Transverse colon (tissue), 4 donors: ENCODE measurements around the gene ATRIP. TPM values are rescaled to one million over a fixed set of nuclear protein-coding genes. Genes with fewer than 3 reads are reported as not detected.

ENCODE experiments used
- DNase-seq: peaks from one replicate; pipeline ENCODE4 v3.0.0-alpha.2; 2019
- H3K27ac ChIP-seq, 4 donors: fragments of 200-600 bp; sonication (generic); 2 replicates each; pipeline ENCODE4 v1.5.1; 2016 to 2018; ENCODE audit warnings: inconsistent platforms in 4 of 4
- H3K27me3 ChIP-seq: fragments of 200-600 bp; sonication (generic); 2 replicates; pipeline ENCODE4 v1.5.1; 2017; ENCODE audit warnings: inconsistent platforms
- H3K36me3 ChIP-seq, 4 donors: fragments of 200-600 bp; sonication (generic); 2 replicates each; pipeline ENCODE4 v1.5.1; 2017 to 2019; ENCODE audit warnings: inconsistent platforms in 4 of 4
- H3K4me1 ChIP-seq, 4 donors: fragments of 200-600 bp; sonication (generic); 2 replicates each; pipeline ENCODE4 v1.5.1; 2017 to 2020; ENCODE audit warnings: inconsistent platforms in 4 of 4
- H3K4me3 ChIP-seq, 4 donors: fragments of 200-600 bp; sonication (generic); 1 replicate in 1 of 4; 2 replicates in 3 of 4; pipeline versions ENCODE4 v1.5.1 to v1.6.1; 2017 to 2019; ENCODE audit warnings: inconsistent platforms in 4 of 4
- H3K9me3 ChIP-seq, 2 donors: fragments of 200-600 bp; sonication (generic); 2 replicates each; pipeline ENCODE4 v1.5.1; 2017 to 2019; ENCODE audit warnings: inconsistent platforms in 2 of 2
- EP300 ChIP-seq: sonication (generic); formaldehyde crosslinking; IDR thresholded peaks from one replicate; pipeline ENCODE4 v1.6.1; 2017; ENCODE audit warnings: antibody characterized with exemption, low read depth
- POLR2A ChIP-seq: fragments of 450-650 bp; IDR thresholded peaks from one replicate; pipeline ENCODE4 v1.6.1; 2016; ENCODE audit warnings: antibody characterized with exemption, mild to moderate bottlenecking, moderate library complexity
- POLR2AphosphoS5 ChIP-seq, 3 donors: sonication (generic); formaldehyde crosslinking; IDR thresholded peaks; one replicate each; pipeline ENCODE4 v1.6.1; 2016; ENCODE audit warnings: antibody characterized with exemption in 3 of 3
- WGBS, 2 donors: methylation state at CpG; one replicate each; pipeline ENCODE4 v1.1.5; 2018; ENCODE audit warnings: low coverage in 1 of 2; 5-methylcytosine and 5-hydroxymethylcytosine counted together
- in situ Hi-C, 4 donors: fragments of 200-750 bp; cut with MboI; loops; one replicate each; pipeline versions ENCODE4 v1.15.0 to v1.15.1; 2017; ENCODE audit warnings: low sequenced_read_pairs in 3 of 4, low pct_ligation_motif_present in 1 of 4, low pct_unique_long_range_greater_than_20kb in 1 of 4
- intact Hi-C: fragments of 100-400 bp; cut with DNase I; formaldehyde crosslinking; loops from one replicate; pipeline ENCODE4 v1.15.1; 2023; ENCODE audit warnings: low total_unique reads
- total RNA-seq, 4 donors: library from RNA; depleted of rRNA; stranded (reverse); fragments of >200 nt; gene quantifications; one replicate each; pipeline ENCODE4 v1.1.0, GENCODE V29; 2016
- TF ChIP-seq, protein P1 (sequence below), 5 experiments: fragments of 200-600 bp in 3 of 5; fragments of 450-650 bp in 2 of 5; sonication (generic) in 3 of 5; IDR thresholded peaks; 1 replicate in 2 of 5; 2 replicates in 3 of 5; pipeline ENCODE4 v1.5.1; 2016 to 2017; ENCODE audit warnings: antibody characterized with exemption in 5 of 5, inconsistent platforms in 3 of 5, mild to moderate bottlenecking in 2 of 5, moderate library complexity in 1 of 5

The ATRIP gene
- total RNA-seq, 4 donors from 2014 or later, result 1.8 to 4.4 (median 2.9) TPM

GRCh38 chr3:48467473-48468267 lies 21.1 kb downstream of the ATRIP start:
- WGBS, 2 donors, result 53 to 61% methylated on average over 4 to 7 of the region's 7 CpGs
- no peaks in the 10 kb centered on the region for H3K9me3 ChIP-seq
- H3K4me1 ChIP-seq, result peaks cover 56 to 77% (median 67%) of the 10 kb centered on the region in 4 donors
- H3K27me3 ChIP-seq, result no peaks in the 10 kb centered on the region
- TF ChIP-seq, protein P1, sequence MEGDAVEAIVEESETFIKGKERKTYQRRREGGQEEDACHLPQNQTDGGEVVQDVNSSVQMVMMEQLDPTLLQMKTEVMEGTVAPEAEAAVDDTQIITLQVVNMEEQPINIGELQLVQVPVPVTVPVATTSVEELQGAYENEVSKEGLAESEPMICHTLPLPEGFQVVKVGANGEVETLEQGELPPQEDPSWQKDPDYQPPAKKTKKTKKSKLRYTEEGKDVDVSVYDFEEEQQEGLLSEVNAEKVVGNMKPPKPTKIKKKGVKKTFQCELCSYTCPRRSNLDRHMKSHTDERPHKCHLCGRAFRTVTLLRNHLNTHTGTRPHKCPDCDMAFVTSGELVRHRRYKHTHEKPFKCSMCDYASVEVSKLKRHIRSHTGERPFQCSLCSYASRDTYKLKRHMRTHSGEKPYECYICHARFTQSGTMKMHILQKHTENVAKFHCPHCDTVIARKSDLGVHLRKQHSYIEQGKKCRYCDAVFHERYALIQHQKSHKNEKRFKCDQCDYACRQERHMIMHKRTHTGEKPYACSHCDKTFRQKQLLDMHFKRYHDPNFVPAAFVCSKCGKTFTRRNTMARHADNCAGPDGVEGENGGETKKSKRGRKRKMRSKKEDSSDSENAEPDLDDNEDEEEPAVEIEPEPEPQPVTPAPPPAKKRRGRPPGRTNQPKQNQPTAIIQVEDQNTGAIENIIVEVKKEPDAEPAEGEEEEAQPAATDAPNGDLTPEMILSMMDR (IDR thresholded peaks at IDR 0.05), result no peak
- no peak for TF ChIP-seq POLR2A
- no peak for TF ChIP-seq EP300
- TF ChIP-seq POLR2AphosphoS5 (IDR thresholded peaks at IDR 0.05), result no peak
- peak overlapping the region in 1 of 4 donors; percentile 52 for H3K4me3 ChIP-seq
- H3K36me3 ChIP-seq, result no peaks in the 10 kb centered on the region
- in situ Hi-C loops (loop anchor here in 1 of 4 donors (10.0 kb wide), 1 partner anchor 77 kb away; no protein-coding TSS in a partner anchor), intact Hi-C loops (no loop called here)
- DNase-seq, result no peak
- peak overlapping the region; percentile 96 to 100 (median 99) for H3K27ac ChIP-seq

- in situ Hi-C loops, result loop anchor here in 1 of 4 donors (10.0 kb wide), 1 partner anchor 76 kb away; no protein-coding TSS in a partner anchor
- peak; percentile 66 for DNase-seq
These were observed 21.8 kb downstream of the ATRIP start for GRCh38 chr3:48468329-48468731.

GRCh38 chr3:48469046-48469915 lies 22.7 kb downstream of the ATRIP start:
- peaks cover 61 to 83% (median 76%) of the 10 kb centered on the region in 4 donors for H3K4me1 ChIP-seq
- TF ChIP-seq POLR2AphosphoS5 (IDR thresholded peaks at IDR 0.05) (no peak), POLR2A (no peak), EP300 (no peak)
- TF ChIP-seq, protein P1 (IDR thresholded peaks at IDR 0.05), result no peak
- WGBS, 2 donors, result 82 to 83% methylated on average over 3 to 29 of the region's 29 CpGs
- intact Hi-C loops, result no loop called here
- DNase-seq, result no peak
- no peaks in the 10 kb centered on the region for H3K27me3 ChIP-seq
- H3K9me3 ChIP-seq, result no peaks in the 10 kb centered on the region
- H3K36me3 ChIP-seq, result no peaks in the 10 kb centered on the region
- peak overlapping the region; percentile 96 to 100 (median 99) for H3K27ac ChIP-seq
- H3K4me3 ChIP-seq, result no peak overlapping the region
- in situ Hi-C loops, result loop anchor here in 1 of 4 donors (10.0 kb wide), 1 partner anchor 76 kb away; no protein-coding TSS in a partner anchor

More at GRCh38 chr3:48468329-48468731, 21.8 kb downstream of the ATRIP start:
- intact Hi-C loops, result no loop called here
- H3K9me3 ChIP-seq, result no peaks in the 10 kb centered on the region
- 35% methylated on average over 6 of the region's 8 CpGs; no CpG with 5 or more reads in 1 of the 2 donors for WGBS, 2 donors
- TF ChIP-seq, protein P1 (IDR thresholded peaks at IDR 0.05), result no peak
- TF ChIP-seq POLR2A, result no peak
- no peak for TF ChIP-seq EP300
- TF ChIP-seq POLR2AphosphoS5 (IDR thresholded peaks at IDR 0.05), result peak in 1 of 3 donors; percentile 7
- H3K4me1 ChIP-seq, result peaks cover 58 to 80% (median 71%) of the 10 kb centered on the region in 4 donors
- no peaks in the 10 kb centered on the region for H3K36me3 ChIP-seq
- peak overlapping the region; percentile 96 to 100 (median 99) for H3K27ac ChIP-seq
- H3K27me3 ChIP-seq, result no peaks in the 10 kb centered on the region
- no peak overlapping the region for H3K4me3 ChIP-seq

- no peak overlapping the region for H3K4me3 ChIP-seq
- in situ Hi-C loops, result no loop called here
- intact Hi-C loops, result no loop called here
- H3K4me1 ChIP-seq, result peaks cover 57 to 75% (median 70%) of the 10 kb centered on the region in 4 donors
- H3K27me3 ChIP-seq, result no peaks in the 10 kb centered on the region
- H3K27ac ChIP-seq, result peak overlapping the region; percentile 9 to 95 (median 16)
- WGBS, 2 donors, result 69% methylated on average over 1 of the region's 1 CpG; no CpG with 5 or more reads in 1 of the 2 donors
- H3K36me3 ChIP-seq, result no peaks in the 10 kb centered on the region
- no peak for DNase-seq
- no peak for TF ChIP-seq POLR2AphosphoS5 (IDR thresholded peaks at IDR 0.05)
- TF ChIP-seq EP300, result no peak
- no peak for TF ChIP-seq POLR2A
- TF ChIP-seq, protein P1 (IDR thresholded peaks at IDR 0.05), result no peak
- no peaks in the 10 kb centered on the region for H3K9me3 ChIP-seq
These were observed 23.7 kb downstream of the ATRIP start for GRCh38 chr3:48470286-48470685.
